ENCODE data around the gene TMED10. TPM values are rescaled to one million over a fixed set of nuclear protein-coding genes. Genes with fewer than 3 reads are reported as not detected.

TMED10 gene
- total and polyA plus RNA-seq, 2 of the 13 experiments (the other 11 are each of a cell fraction or from before 2014, with no cell fraction given): 311 to 377 TPM

- no peak for TF ChIP-seq BCLAF1 (IDR thresholded peaks at IDR 0.05)
- TF ChIP-seq IRF1 (CRISPR knock-in tag; IDR thresholded peaks at IDR 0.05; ENCODE audit: low read depth): no peak
- 0 out of 2 replicates have a peak, but pooled peaks have one; percentile 39 for TF ChIP-seq PCBP1 (IDR thresholded peaks at IDR 0.05; ENCODE audit: borderline replicate concordance, low read depth, low read length)
- no peak for TF ChIP-seq ZMAT5 (CRISPR knock-in tag; IDR thresholded peaks at IDR 0.05; ENCODE audit: borderline replicate concordance, low read depth)
- TF ChIP-seq CENPX (CRISPR knock-in tag; IDR thresholded peaks at IDR 0.05): no peak
- peak; percentile 74 for TF ChIP-seq AGO1 (IDR thresholded peaks at IDR 0.05; ENCODE audit: low read depth, low read length, poor library complexity, severe bottlenecking)
- peak; percentile 85 for TF ChIP-seq YY1 (IDR thresholded peaks at IDR 0.05; ENCODE audit: insufficient read depth, insufficient replicate concordance, low read depth, low read length)
- peak; percentile 73; the same call in 1 of the 2 replicates for TF ChIP-seq SIN3A (IDR thresholded peaks at IDR 0.05; ENCODE audit: borderline replicate concordance, low read depth, low read length)
- TF ChIP-seq AKNA (CRISPR knock-in tag; IDR thresholded peaks at IDR 0.05; ENCODE audit: borderline replicate concordance): peak; percentile 88; the same call in 1 of the 2 replicates
- TF ChIP-seq RAD21 (CRISPR knock-in tag; IDR thresholded peaks at IDR 0.05): peak; percentile 43
- 0 out of 2 replicates have a peak, but pooled peaks have one; percentile 80 for TF ChIP-seq ZNF367 (CRISPR knock-in tag; IDR thresholded peaks at IDR 0.05; ENCODE audit: borderline replicate concordance)
- TF ChIP-seq ZBTB46 (CRISPR knock-in tag; IDR thresholded peaks at IDR 0.05; ENCODE audit: borderline replicate concordance): 0 out of 2 replicates have a peak, but pooled peaks have one; percentile 63
- peak; percentile 80 for TF ChIP-seq MXD1 (CRISPR knock-in tag; IDR thresholded peaks at IDR 0.05)
- TF ChIP-seq KDM1A (CRISPR knock-in tag; IDR thresholded peaks at IDR 0.05): no peak; the same call in 1 of the 2 replicates
- TF ChIP-seq CHD2 (IDR thresholded peaks at IDR 0.05; ENCODE audit: low read depth, low read length): no peak
- TF ChIP-seq U2AF2 (IDR thresholded peaks at IDR 0.05; ENCODE audit: low read depth, low read length): no peak
These were observed 49.5 kb downstream of the TMED10 start, which contains the start of gene NEK9 (continued) for GRCh38 chr14:75126679-75127473.
